AG08395 (cell line): Measurements from ENCODE around the gene VPS72.

Experiments
- DNase-seq: peaks from one replicate; pipeline ENCODE4 v3.0.0; 2012; ENCODE audit warnings: mixed read lengths, low spot score

Gene VPS72

DNA sequence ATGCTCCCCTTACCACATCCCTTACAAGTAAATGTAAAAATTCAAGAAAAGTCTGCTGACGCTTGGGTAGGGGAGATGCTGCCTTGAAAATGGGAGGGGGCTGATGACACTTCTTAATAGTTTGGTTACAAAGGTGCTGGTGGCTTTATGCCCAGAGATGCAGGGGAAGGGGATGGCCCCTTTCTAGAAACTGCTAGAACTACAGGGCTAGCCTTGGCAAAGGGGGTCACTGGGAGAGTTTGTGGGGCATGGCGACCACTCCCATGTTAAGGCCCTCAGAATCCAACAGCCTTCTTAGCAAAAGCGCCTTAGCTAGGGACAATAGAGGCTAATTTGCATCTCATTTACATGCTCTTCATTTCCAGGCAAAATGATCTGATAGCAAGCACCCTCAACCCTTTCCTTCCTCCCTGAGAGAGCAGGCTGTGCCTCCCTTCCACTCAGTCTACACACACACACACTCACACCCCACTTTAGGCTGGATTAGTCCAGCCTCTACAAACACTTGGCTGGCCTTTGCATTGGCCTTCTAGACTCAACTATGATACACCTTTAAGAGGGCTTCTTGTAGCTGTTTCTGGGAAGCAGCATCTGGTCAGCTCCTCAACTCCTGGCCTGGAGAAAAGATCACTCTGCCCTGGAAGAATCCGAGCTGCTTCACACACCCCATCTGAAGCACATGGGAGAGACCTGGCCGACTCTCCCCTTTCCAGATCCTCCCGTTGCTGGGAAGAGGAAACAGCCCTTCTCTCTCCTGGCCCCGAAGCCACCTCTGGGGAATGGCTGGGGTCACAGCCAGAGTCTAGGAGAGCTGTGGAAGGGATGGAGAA lies 45.3 kb downstream of the VPS72 start:
- no peak for DNase-seq

DNA sequence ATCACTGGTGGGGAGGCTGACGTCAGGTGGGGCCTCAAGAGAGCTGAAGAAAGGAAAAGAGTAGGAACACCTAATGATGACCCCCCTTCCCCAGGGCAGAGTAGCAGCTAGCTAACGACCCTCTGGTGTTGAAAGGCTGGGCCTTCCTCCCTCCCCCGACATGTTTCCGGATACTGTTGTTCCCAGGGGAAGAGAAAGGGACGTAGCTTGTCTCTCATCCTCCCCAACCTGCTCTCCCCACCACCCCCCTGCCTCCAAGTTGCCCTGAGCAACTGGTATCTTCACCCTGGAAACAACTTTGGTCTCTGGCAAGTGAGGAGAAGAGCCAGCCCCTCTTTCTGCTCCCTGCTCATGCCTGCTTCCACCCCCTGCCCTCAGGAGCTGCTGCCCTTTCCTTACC lies 46.0 kb downstream of the VPS72 start:
- DNase-seq: no peak

DNA sequence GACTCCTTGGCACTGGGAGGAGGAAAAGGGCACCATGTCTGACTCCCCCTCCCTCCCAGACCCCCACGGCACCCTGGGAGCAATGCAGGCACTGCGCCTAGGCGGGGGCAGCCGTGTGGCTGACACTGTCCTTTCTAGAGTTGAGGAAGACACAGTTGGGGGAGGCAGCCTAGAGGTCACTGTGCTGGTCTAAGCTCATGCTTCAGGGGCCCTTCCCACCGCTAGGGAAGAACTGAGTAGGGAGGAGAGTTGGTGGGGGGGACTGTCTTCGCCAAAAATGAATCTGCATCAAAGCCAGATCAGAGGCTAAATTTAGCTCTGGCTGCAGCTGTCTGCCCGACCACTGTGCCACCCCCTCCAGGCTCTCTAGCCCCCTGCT lies 47.0 kb downstream of the VPS72 start:
- no peak for DNase-seq

DNA sequence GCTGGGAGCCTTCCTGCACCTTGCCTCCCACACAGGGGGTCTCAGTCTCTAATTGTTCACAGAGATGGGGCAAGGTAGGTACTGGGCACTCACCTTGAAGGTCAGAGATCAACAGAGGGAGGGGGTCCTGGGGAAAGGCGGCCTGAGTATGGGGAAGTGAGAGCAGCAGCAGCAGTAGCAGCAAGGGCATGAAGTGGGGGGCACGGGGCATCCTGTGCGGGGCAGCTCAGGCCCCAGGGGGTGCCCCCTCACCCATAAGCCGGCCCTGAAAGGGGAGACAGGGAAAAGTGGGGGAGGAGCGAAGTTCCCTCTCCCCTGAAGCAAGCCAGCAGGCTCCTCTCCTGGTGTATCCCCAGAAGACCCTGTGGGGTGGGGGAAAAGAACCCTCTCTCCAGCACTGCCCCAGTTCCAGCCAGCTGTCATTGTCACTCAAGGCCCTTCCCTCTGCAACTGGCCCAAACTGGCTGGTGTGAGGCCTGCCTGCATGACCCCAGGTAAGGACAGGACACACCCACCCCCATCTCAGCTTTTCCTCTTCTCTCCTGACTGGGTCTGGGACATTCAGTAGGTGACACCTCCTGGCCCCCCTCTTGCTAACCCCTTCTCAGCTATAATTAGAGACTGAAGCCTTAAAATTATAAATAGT lies 47.5 kb downstream of the VPS72 start:
- no peak for DNase-seq

DNA sequence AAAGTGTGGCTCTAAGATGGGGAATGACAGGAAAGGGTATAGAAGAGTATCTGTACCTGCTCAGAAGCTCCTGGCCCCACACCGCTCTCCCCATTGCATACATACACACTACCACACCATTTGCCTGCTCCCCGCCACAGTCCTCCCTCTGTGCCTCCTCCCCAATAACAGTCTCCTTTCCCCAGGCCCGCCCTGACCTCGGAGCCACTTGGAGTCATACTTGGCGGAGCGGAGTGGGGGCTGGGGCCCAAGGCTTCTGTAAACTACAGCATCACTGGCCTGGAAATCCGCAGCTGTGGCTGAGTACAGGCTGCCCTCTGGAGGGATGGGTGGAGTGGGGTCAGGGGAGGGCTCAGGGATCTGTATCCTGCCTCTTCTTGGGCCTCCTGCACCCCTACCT lies 52.2 kb downstream of the VPS72 start:
- DNase-seq: no peak

DNA sequence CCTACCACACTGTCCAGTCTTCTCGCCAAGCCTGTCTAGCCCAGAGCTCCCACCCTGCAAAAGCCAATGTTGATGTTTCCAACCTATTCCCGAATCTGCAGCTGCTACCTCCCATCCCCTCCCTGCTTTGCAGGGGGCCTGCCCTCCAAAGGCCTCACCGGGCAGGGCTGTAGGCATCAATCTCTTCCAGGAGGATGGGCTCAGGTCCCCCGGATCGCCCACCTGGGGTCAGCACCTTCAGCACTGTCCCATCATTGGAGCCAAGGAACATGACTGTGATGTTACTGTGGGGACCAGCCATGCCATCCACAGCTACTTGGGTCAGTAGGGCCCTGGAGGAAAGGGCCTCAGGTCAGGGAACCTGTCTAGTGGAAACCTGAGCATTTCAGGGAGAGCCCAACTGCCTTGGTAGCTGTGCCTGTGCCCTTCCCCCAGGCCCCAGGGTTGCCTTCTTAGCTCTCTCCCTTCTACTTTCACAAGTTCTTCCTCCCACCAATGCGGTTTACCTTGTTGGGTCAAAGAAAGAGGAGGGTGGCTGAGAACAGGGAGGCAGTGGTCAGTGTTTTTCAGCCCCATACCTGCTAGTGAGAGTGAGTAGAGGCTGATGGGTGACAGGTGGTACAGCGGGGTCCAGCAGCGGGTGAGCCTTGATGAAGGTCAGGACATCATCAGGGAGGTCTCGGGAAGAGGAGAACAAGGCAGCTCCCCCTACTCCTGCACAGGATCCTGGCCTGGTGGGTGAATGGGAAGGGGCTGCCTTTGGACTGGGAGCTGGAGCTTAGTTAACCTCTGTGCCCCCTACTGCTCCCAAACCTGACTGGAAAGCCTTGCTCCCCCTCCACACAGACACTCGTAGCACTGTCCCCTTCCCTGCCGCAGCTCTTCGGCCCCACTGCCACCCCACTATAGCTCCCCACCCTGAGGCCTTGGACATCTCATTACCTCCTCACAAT lies 54.3 kb downstream of the VPS72 start:
- no peak for DNase-seq

DNA sequence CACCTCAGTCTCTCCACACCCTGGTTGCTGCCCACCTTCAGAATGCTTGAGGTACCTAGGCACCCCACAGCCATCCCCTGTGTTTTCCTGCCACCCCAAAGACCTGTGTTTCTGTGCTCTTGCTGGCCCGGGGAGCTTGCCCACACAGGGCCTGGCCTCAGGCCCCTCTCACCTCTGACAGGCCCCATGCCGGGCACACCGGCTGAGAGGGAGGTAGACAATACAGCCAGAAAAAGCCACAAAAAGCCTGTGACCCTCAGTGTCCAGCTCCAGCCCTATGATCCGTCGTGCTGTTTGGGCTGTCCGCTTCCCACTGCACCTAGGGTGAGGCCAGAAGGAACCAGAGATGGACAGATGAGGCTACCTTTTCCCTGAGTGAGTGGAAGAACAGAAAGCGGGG lies 55.0 kb downstream of the VPS72 start:
- DNase-seq: no peak

DNA sequence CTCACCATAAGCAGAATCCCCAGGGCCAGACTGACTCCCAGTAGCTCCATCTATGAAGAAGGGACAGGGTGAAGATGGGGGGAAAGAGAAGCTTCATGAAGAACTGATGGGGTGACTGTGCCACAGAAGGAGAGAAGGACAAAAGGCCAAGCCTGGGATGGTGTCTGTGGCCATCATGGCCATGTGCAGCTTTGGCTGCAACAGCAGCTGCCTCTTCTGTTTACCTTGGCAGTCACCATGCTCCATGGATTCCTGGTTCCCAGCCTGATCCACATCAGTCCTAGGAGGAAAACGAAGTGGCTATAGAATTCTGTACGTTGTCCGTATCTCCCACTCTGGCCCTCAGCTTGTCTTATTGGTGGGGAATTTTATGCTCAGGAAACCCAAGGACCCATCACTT lies 55.6 kb downstream of the VPS72 start:
- no peak for DNase-seq

DNA sequence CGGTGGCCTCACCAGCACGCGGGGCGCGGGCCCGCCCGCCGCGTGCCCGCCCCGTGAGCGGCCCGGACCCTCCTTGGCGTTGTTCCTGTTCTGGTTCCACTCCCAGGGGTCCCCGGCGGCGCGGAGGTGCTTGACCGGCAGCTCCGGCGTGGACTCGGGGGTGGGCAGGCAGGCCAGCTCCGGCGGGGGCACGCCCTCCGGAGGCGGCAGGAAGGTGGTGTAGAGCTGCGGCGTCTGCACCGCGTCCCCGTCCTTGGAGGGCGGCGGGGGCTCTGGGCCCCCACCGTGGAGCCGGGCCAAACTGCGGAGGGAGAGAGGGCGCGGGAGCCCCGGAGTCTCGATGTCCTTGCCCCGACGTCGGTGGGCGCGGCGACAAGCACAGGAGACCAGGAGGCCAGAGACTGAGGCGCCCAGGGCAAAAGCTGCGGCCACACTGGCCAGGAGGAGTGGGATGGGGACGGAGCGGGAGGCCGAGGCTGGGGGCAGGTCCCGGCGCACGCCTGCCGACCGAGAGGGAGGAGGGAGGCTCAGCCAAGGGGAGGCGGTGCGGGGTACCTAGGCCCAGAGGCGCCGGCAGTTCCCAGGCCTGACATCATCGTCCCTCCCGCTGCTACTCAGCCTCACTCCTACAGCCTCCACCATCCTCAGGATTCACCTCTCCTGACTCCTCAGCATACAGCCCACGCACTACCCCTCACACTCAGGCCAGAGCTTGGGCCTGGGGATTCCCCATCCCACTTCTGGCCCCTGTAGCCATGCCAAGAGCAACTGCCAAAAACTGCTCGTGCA lies 56.8 kb downstream of the VPS72 start:
- DNase-seq: no peak

DNA sequence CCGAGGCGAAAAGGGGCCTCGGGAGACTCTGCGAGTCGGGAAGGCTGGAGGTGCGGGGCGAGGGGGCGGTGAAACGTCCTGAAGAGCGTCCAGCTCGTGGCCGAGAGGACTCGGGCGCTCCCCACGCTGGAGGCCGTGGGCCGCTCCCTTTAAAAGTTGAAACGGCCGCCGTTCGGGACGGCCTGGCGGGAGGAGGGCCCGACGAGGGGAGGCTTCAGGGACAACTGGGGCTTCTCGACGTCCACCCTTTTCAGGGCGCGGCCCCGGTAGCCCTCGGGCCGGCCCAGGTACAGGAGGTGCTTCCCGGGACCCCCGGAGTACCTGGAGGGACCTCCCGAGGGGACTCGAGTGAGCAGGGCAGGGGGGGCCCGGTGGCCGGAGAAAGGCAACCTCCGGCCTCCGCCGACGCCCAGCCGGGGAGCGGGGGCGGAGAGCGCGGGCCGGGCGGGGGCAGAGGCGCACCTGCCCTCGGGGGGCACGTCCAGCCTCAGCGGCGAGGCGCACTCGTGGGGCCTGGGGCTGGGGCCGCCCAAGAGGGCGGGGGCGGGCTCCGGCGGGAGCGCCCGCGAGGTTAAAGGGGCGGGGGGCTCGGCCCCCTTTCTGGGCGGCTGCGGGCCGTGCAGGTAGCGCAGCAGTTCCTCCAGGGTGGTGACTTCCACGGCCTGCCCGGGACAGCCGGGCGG lies 57.5 kb downstream of the VPS72 start:
- no peak for DNase-seq

DNA sequence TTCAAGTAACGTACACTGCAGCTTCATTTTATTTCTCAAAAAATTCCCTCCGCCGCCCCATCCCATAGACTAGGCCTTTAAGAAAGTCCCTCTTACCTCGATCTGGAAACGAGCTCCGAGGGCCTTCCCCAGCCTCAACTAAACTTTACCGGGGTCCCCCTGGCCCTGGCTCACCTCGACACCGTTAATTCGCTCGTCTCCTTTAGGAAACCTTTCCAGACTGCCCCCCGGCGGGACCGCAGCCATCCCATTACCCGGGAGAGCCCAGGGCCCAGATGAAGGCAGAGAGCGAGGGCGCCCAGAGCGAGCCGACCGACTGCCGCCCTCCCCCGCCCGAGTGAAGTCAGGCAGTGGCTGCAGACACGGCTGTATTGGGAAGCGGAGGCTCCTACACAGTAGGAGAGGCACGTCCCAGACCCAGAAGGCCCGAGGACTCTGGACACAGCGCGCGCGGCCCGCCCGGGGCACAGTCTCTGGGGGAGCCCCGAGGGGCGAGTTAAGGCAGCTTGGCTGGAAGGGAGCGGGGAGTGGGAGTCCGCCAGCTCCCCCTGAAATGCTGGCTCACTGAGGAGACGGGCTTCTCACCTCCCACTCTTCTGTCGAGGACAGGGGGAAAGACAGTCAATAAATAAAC lies 58.2 kb downstream of the VPS72 start:
- DNase-seq: no peak

DNA sequence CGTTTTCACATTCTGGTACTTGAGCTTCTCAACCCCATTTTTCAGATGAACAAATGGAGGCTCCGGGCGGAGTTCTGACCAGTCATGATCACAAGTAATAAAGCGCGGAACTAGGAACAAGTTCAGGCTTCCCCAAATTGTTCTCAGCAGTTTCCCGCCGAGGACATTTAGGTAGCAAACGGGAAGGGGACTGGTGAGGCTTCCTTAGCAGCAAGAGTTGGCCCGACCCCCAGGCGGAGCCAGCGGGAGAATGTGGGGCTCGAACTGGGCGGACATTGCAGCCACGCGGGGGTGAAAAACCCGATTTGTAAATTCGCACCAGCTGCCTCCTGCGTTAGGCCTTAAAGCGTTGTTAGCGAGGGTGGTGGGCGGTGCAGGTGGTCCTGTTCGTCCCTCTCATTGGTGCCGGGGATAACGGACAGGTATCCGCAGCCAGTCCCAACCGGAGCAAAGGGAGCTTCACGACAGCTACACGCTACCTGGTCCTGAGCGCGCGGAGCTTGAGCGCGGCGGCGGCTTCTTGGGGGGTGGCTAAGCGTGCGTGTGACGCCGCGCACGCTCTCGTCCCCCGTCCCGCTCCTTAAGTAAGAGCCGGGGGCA lies 58.9 kb downstream of the VPS72 start:
- DNase-seq: peak; percentile 94

DNA sequence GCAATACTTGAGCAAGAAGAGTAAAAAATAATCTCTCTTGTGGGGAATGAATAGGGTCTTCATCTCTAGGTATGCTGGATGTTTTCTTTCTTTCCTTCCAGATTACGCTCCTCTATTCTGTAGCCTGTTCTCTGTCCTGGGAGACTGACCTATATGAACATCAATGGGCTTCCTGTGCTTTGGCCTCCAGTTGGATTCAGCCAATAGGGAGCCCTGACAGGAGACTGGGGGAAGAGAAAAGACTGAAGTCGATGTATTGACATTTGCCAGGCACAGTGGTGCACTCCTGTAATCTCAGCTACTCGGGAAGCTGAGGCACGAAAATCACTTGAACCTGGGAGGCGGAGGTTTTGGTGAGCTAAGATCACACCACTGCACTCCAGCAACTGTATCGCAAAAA lies 61.2 kb downstream of the VPS72 start:
- no peak for DNase-seq
